Cardiac fibroblast (primary cell): ENCODE results near the gene ATP10B.

ENCODE experiments used
- DNase-seq, 2 donors: peaks; one replicate each; pipeline versions ENCODE4 v3.0.0 to v3.0.0-alpha.2; 2010; ENCODE audit warnings: low read depth in 2 of 2
- H3K4me3 ChIP-seq, 2 donors: replicated peaks in 1 of 2; 1 replicate in 1 of 2; 2 replicates in 1 of 2; pipeline ENCODE4 v1.5.1; 2011; ENCODE audit warnings: low read depth in 2 of 2, low read length in 2 of 2, mild to moderate bottlenecking in 2 of 2, moderate library complexity in 1 of 2
- CTCF ChIP-seq: IDR thresholded peaks from one replicate; pipeline ENCODE4 v1.5.1; 2011; ENCODE audit warnings: low read depth, mild to moderate bottlenecking, low read length, inconsistent platforms

Gene ATP10B

GRCh38 chr5:160693831-160694465 is 158.1 kb downstream of the ATP10B start:
- no peak for TF ChIP-seq CTCF
- no peak for DNase-seq
- no peak overlapping the region for H3K4me3 ChIP-seq

- no peak for TF ChIP-seq CTCF
- H3K4me3 ChIP-seq, result no peak overlapping the region
- no peak for DNase-seq
Observed at GRCh38 chr5:160692271-160692670, 159.7 kb downstream of the ATP10B start.

- no peak for DNase-seq
- H3K4me3 ChIP-seq, result no peak overlapping the region
- TF ChIP-seq CTCF, result no peak
Observed at GRCh38 chr5:160685695-160686094, 166.3 kb downstream of the ATP10B start.

- no peak for DNase-seq
- no peak for TF ChIP-seq CTCF
- no peak overlapping the region for H3K4me3 ChIP-seq
Observed at GRCh38 chr5:160685219-160685618, 166.8 kb downstream of the ATP10B start.

- no peak for TF ChIP-seq CTCF
- DNase-seq, result no peak
- H3K4me3 ChIP-seq, result no peak overlapping the region
Observed at GRCh38 chr5:160679567-160680309, 172.3 kb downstream of the ATP10B start.

- no peak for DNase-seq
- no peak overlapping the region for H3K4me3 ChIP-seq
- no peak for TF ChIP-seq CTCF
Observed at GRCh38 chr5:160675988-160676387, 176.0 kb downstream of the ATP10B start.
